Measurements from ENCODE around the gene MVD. TPM values are rescaled to one million over a fixed set of nuclear protein-coding genes. Genes with fewer than 3 reads are reported as not detected.

MVD gene
- total RNA-seq, 2 donors from 2014 or later, result 34.7 to 40.0 TPM

DNA sequence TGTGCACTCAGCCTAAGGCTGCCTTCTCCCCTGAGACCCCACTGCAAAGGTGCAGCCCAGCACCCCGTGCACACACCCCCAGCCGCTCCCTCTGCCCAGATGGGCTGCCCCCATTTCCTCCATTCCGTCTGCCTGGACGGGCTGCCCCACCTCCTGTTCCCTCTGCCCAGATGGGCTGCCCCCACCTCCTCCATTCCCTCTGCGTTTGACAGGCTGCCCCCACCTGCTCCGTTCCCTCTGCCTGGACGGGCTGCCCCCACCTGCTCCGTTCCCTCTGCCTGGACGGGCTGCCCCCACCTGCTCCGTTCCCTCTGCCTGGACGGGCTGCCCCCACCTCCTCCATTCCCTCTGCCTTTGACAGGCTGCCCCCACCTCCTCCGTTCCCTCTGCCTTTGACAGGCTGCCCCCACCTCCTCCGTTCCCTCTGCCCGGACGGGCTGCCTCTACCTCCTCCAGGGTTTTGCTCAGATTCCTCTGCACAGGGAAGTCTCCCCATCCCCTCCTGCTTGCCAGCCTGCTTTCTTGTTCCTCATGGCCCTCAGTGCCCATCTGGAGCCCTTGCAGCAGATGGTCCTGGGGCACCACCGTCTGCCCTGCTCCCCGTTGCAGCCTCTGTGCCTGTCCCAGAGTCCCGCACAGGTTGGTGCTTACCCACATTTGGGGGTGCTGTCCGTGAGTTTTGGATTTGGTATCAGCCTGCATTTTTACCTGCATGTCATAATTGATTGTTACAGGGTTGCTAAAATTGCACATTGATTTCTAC is 47.9 kb downstream of the MVD start:
- intact Hi-C loops (cut with DNase I), result no loop called here
- peaks cover 7% of the 10 kb centered on the region for H3K4me1 ChIP-seq (replicated peaks)
- no peaks in the 10 kb centered on the region for H3K36me3 ChIP-seq
- WGBS, result 89% methylated on average over 19 of the region's 19 CpGs
- no peaks in the 10 kb centered on the region for H3K27me3 ChIP-seq (replicated peaks; ENCODE audit: insufficient read depth)
- TF ChIP-seq POLR2AphosphoS5 (IDR thresholded peaks at IDR 0.05), result no peak
- TF ChIP-seq, protein P1, sequence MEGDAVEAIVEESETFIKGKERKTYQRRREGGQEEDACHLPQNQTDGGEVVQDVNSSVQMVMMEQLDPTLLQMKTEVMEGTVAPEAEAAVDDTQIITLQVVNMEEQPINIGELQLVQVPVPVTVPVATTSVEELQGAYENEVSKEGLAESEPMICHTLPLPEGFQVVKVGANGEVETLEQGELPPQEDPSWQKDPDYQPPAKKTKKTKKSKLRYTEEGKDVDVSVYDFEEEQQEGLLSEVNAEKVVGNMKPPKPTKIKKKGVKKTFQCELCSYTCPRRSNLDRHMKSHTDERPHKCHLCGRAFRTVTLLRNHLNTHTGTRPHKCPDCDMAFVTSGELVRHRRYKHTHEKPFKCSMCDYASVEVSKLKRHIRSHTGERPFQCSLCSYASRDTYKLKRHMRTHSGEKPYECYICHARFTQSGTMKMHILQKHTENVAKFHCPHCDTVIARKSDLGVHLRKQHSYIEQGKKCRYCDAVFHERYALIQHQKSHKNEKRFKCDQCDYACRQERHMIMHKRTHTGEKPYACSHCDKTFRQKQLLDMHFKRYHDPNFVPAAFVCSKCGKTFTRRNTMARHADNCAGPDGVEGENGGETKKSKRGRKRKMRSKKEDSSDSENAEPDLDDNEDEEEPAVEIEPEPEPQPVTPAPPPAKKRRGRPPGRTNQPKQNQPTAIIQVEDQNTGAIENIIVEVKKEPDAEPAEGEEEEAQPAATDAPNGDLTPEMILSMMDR (IDR thresholded peaks at IDR 0.05), result no peak
- H3K9me3 ChIP-seq, result no peaks in the 10 kb centered on the region
- no peak overlapping the region for H3K27ac ChIP-seq
- DNase-seq (ENCODE audit: low spot score), result no peak
- no peak overlapping the region for H3K4me3 ChIP-seq

DNA sequence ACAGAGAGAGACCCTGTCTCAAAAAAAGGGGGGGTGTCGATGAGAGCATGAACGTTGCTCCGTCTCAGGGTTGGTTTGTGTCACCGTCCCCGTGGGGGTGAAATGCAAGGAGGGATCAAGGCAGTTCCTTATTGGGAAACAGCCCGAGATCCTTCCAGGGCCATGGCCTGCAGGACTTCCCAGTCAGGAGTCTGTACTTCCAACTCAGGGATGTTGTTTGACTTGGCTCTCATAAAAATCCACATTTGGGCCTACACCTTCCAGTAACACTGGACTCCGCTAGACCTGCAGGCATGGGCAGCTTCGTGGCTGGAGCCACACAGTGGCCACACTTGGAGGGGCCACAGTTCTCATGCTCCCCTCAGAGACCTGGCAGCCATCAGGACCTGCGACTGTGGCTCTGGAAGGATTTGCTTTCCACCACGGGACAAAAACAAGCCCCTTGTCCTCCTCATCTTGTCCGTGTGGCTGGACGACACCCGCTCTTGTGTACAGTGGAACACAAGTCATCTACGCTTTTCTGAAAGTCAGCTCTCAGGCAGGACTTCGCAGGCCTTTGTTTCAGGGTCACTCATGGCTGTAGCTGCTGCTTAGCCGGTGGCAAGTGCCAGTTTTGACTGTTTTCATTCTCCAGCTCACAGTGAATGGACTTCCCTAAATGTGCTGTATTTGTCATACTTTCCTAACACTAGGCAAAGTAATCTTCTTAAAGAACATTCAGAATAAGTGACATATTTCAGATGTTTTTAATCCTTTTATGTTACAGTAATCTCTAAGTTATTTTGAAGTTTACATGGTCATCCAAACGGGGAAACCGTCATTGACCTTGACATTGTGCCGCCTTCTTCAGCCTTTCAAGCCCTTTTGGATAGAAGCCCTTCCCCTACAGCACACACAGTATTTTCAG is 48.7 kb downstream of the MVD start:
- intact Hi-C loops (cut with DNase I), result no loop called here
- H3K27ac ChIP-seq, result no peak overlapping the region
- no peaks in the 10 kb centered on the region for H3K36me3 ChIP-seq

DNA sequence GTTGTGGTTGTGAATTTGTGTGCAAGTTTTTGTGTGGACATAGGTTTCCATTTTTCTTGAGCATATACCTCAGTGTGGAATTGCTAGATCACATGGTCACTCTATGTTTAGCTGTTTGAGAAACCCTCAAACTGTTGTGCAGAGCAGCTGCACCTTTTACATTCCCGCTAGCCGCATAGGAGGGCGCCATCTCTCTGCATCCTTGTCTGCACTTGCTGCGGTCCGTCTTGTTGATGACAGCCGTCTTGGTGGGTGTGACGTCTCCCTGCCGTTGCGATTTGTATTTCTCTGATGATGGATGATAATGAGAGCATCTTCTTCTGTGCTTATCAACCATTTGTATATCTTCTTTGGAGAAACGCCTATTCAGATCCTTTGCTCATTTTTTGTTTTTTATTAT is 49.6 kb downstream of the MVD start:
- intact Hi-C loops (cut with DNase I), result no loop called here
- H3K36me3 ChIP-seq, result no peaks in the 10 kb centered on the region
- H3K9me3 ChIP-seq, result no peaks in the 10 kb centered on the region
- no peaks in the 10 kb centered on the region for H3K27me3 ChIP-seq (replicated peaks; ENCODE audit: insufficient read depth)
- DNase-seq (ENCODE audit: low spot score), result no peak
- WGBS, result 84% methylated on average over 10 of the region's 10 CpGs
- H3K4me1 ChIP-seq (replicated peaks), result peaks cover 7% of the 10 kb centered on the region
- no peak overlapping the region for H3K27ac ChIP-seq
- TF ChIP-seq POLR2AphosphoS5 (IDR thresholded peaks at IDR 0.05) (no peak), POLR2A (IDR thresholded peaks at IDR 0.05) (no peak)
- TF ChIP-seq, protein P1 (IDR thresholded peaks at IDR 0.05), result no peak
- no peak overlapping the region for H3K4me3 ChIP-seq

More for the DNA sequence above, 48.7 kb downstream of the MVD start:
- no peaks in the 10 kb centered on the region for H3K27me3 ChIP-seq (replicated peaks; ENCODE audit: insufficient read depth)
- H3K9me3 ChIP-seq, result no peaks in the 10 kb centered on the region
- H3K4me3 ChIP-seq, result no peak overlapping the region
- TF ChIP-seq POLR2AphosphoS5 (IDR thresholded peaks at IDR 0.05) (no peak), POLR2A (IDR thresholded peaks at IDR 0.05) (no peak)
- TF ChIP-seq, protein P1 (IDR thresholded peaks at IDR 0.05), result no peak
- no peak for DNase-seq (ENCODE audit: low spot score)
- WGBS, result 82% methylated on average over 19 of the region's 19 CpGs
- H3K4me1 ChIP-seq (replicated peaks), result peaks cover 7% of the 10 kb centered on the region

DNA sequence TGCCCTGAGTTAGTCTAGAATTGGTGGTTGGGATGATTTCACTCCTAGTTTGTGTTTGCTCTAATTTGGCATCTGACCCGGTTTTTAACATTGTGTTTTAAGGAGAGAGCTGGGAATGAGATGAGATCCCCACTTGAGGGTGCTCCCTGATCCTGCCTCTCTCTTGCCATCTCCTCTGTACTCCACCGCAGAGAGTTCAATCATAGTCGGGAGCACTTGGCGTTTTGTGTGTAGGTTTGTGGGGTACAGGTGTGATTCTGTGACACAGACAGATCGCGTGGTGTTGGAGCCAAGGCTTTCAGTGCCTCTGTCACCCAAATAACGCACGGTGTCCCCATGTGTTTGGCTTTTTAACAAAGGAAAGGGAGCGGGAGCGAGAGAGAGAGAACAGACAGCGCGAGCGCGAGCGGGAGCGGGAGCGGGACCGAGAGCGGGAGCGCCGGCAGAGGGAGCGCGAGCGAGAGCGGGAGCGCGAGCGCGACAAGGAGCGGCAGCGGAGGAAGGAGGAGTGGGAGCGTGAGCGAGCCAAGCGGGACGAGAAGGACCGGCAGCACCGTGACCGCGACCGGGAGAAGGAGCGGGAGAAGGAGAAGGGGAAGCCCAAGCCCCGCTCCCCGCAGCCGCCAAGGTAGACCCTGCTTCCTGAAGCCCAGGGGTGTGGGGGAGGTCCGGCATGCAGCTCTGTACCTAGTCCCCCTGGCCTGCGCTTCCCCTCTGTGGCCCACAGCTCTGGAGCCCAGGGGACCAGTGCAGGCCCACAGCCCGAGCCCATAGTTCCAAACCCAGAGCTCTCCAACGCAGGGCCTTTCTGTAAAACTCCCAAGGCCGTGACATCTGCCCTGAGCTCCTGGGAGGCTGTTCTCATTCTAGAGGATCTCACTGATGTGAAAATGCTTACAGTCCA is 51.7 kb downstream of the MVD start:
- H3K4me3 ChIP-seq, result no peak overlapping the region
- no peaks in the 10 kb centered on the region for H3K9me3 ChIP-seq
- DNase-seq (ENCODE audit: low spot score), result no peak
- H3K36me3 ChIP-seq, result no peaks in the 10 kb centered on the region
- TF ChIP-seq POLR2AphosphoS5 (IDR thresholded peaks at IDR 0.05) (no peak), POLR2A (IDR thresholded peaks at IDR 0.05) (no peak)
- TF ChIP-seq, protein P1 (IDR thresholded peaks at IDR 0.05), result no peak
- no peaks in the 10 kb centered on the region for H3K4me1 ChIP-seq (replicated peaks)
- H3K27ac ChIP-seq, result no peak overlapping the region
- WGBS, result 75% methylated on average over 49 of the region's 49 CpGs
- intact Hi-C loops (cut with DNase I), result no loop called here
- no peaks in the 10 kb centered on the region for H3K27me3 ChIP-seq (replicated peaks; ENCODE audit: insufficient read depth)
